ENCODE data around the gene GABRR2.
"Not testable (repeated sequence)": the region's sequence is repeated elsewhere in the genome, so short reads cannot be mapped to it uniquely, and the experiment has no call there.

GABRR2 gene

DNA sequence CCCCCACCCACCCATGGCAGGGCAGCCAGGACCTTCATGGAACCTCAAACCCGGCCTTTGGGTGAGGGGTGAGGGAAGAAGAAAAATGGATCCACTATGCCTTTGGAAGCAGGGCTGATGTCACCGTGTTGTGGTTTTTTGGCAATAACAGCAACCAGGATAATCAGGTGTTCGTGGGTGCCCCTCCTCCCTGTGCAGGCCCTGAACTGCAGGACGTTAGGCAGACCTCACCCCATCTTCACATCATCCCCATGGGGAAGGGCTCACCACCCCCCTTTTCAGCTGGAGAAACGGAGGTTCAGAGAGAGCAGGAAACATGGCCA lies 3.6 kb downstream of the GABRR2 start:
- TF ChIP-seq PPARA (CRISPR knock-in tag; IDR thresholded peaks at IDR 0.05; ENCODE audit: borderline replicate concordance) (no peak), ZNF565 (CRISPR knock-in tag; conservative IDR thresholded peaks at IDR 0.05; ENCODE audit: low read depth) (no peak), ZNF8 (CRISPR knock-in tag; IDR thresholded peaks at IDR 0.05) (no peak), ARNTL (CRISPR knock-in tag; IDR thresholded peaks at IDR 0.05; ENCODE audit: borderline replicate concordance, low read depth) (no peak), ESRRG (CRISPR knock-in tag; IDR thresholded peaks at IDR 0.05) (no peak), ISL1 (CRISPR knock-in tag; IDR thresholded peaks at IDR 0.05) (no peak), RARB (CRISPR knock-in tag; IDR thresholded peaks at IDR 0.05) (no peak), ZFP30 (CRISPR knock-in tag; IDR thresholded peaks at IDR 0.05) (no peak), ZNF70 (CRISPR knock-in tag; IDR thresholded peaks at IDR 0.05) (no peak), TOX (CRISPR knock-in tag; IDR thresholded peaks at IDR 0.05; ENCODE audit: borderline replicate concordance) (no peak), GLIS3 (CRISPR knock-in tag; IDR thresholded peaks at IDR 0.05) (no peak), OSR1 (CRISPR knock-in tag; IDR thresholded peaks at IDR 0.05) (no peak), ZC3H10 (CRISPR knock-in tag; IDR thresholded peaks at IDR 0.05) (no peak), BACH2 (CRISPR knock-in tag; IDR thresholded peaks at IDR 0.05; ENCODE audit: borderline replicate concordance) (no peak)
- TF ChIP-seq, protein P1, sequence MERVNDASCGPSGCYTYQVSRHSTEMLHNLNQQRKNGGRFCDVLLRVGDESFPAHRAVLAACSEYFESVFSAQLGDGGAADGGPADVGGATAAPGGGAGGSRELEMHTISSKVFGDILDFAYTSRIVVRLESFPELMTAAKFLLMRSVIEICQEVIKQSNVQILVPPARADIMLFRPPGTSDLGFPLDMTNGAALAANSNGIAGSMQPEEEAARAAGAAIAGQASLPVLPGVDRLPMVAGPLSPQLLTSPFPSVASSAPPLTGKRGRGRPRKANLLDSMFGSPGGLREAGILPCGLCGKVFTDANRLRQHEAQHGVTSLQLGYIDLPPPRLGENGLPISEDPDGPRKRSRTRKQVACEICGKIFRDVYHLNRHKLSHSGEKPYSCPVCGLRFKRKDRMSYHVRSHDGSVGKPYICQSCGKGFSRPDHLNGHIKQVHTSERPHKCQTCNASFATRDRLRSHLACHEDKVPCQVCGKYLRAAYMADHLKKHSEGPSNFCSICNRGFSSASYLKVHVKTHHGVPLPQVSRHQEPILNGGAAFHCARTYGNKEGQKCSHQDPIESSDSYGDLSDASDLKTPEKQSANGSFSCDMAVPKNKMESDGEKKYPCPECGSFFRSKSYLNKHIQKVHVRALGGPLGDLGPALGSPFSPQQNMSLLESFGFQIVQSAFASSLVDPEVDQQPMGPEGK (CRISPR knock-in tag; IDR thresholded peaks at IDR 0.05; ENCODE audit: borderline replicate concordance) = no peak
- TF ChIP-seq, protein P2, sequence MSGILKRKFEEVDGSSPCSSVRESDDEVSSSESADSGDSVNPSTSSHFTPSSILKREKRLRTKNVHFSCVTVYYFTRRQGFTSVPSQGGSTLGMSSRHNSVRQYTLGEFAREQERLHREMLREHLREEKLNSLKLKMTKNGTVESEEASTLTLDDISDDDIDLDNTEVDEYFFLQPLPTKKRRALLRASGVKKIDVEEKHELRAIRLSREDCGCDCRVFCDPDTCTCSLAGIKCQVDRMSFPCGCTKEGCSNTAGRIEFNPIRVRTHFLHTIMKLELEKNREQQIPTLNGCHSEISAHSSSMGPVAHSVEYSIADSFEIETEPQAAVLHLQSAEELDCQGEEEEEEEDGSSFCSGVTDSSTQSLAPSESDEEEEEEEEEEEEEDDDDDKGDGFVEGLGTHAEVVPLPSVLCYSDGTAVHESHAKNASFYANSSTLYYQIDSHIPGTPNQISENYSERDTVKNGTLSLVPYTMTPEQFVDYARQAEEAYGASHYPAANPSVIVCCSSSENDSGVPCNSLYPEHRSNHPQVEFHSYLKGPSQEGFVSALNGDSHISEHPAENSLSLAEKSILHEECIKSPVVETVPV (CRISPR knock-in tag; IDR thresholded peaks at IDR 0.05) = no peak
- TF ChIP-seq, protein P3, sequence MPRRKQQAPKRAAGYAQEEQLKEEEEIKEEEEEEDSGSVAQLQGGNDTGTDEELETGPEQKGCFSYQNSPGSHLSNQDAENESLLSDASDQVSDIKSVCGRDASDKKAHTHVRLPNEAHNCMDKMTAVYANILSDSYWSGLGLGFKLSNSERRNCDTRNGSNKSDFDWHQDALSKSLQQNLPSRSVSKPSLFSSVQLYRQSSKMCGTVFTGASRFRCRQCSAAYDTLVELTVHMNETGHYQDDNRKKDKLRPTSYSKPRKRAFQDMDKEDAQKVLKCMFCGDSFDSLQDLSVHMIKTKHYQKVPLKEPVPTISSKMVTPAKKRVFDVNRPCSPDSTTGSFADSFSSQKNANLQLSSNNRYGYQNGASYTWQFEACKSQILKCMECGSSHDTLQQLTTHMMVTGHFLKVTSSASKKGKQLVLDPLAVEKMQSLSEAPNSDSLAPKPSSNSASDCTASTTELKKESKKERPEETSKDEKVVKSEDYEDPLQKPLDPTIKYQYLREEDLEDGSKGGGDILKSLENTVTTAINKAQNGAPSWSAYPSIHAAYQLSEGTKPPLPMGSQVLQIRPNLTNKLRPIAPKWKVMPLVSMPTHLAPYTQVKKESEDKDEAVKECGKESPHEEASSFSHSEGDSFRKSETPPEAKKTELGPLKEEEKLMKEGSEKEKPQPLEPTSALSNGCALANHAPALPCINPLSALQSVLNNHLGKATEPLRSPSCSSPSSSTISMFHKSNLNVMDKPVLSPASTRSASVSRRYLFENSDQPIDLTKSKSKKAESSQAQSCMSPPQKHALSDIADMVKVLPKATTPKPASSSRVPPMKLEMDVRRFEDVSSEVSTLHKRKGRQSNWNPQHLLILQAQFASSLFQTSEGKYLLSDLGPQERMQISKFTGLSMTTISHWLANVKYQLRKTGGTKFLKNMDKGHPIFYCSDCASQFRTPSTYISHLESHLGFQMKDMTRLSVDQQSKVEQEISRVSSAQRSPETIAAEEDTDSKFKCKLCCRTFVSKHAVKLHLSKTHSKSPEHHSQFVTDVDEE (CRISPR knock-in tag; IDR thresholded peaks at IDR 0.05) = no peak
- ATAC-seq = no peak

DNA sequence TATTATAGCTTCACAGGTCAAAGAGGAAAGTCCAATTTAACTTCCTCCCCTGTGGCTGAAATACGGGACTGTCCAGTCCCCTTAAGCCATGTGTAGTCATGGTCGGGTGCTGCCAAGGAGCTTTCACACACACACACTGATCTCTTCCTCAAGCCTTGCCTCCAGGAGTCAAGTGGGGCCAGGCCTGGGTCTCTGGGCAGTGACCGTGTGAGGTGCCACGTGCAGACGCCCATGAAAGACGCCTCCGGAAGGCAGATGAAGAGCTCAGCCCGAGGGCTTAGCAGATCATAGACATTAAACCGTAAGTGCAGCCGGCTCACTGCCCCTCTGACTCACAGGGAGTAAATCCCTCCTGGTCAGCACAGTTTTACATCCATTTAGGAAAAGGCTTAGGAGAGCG lies 4.2 kb downstream of the GABRR2 start:
- TF ChIP-seq CSDC2 (CRISPR knock-in tag; IDR thresholded peaks at IDR 0.05) (no peak), ZFP3 (CRISPR knock-in tag; IDR thresholded peaks at IDR 0.05) (no peak), ESRRG (CRISPR knock-in tag; IDR thresholded peaks at IDR 0.05) (no peak), GLIS3 (CRISPR knock-in tag; IDR thresholded peaks at IDR 0.05) (no peak)
- TF ChIP-seq, protein P2 (CRISPR knock-in tag; IDR thresholded peaks at IDR 0.05) = no peak
- ATAC-seq = no peak

DNA sequence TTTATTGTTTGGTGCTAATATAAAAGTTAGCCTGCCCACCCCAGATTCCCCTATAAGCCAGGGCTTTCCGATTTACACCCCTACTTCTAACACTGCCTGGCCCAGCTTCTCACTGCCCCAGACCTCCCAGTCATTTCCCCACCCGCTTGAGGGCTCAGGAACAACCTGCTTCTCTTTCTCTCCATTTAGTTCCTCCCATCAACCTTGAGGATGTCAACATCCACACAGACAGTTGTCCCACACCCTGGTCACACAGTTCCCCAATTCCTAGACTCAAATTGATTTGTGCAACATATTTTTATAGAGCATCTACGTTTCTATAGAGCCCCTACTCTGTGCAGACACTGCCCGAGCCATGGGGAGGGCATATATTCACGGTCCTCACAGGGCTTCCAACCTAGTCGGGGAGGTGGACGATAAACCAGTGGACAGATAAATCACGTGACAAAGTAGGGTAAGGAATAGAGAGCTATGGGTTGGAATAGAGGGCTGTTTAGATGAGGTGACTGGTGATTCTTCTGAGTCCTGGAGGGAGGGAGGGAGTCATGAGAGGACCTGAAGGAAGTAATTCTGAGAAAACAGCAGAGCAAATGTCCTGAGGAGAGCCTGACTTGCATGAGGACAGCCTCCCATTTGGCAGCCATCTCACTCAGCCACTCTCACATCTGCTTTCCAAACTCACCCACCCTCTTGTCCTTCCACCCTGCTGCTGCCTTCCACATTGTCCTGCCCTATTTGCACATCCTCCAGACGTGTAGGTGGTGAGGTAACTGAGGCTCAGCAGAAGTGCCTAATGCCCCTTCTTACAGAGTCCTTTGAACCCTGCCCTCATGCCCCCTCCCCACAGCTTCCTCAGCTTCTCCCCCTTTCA lies 6.3 kb downstream of the GABRR2 start:
- no peak for TF ChIP-seq ARNTL (CRISPR knock-in tag; IDR thresholded peaks at IDR 0.05; ENCODE audit: borderline replicate concordance, low read depth)
- TF ChIP-seq ZC3H10 (CRISPR knock-in tag; IDR thresholded peaks at IDR 0.05) = no peak
- TF ChIP-seq, protein P4, sequence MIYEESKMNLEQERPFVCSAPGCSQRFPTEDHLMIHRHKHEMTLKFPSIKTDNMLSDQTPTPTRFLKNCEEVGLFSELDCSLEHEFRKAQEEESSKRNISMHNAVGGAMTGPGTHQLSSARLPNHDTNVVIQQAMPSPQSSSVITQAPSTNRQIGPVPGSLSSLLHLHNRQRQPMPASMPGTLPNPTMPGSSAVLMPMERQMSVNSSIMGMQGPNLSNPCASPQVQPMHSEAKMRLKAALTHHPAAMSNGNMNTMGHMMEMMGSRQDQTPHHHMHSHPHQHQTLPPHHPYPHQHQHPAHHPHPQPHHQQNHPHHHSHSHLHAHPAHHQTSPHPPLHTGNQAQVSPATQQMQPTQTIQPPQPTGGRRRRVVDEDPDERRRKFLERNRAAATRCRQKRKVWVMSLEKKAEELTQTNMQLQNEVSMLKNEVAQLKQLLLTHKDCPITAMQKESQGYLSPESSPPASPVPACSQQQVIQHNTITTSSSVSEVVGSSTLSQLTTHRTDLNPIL (CRISPR knock-in tag; IDR thresholded peaks at IDR 0.05; ENCODE audit: low read depth) = no peak
- no peak for TF ChIP-seq GLIS3 (CRISPR knock-in tag; IDR thresholded peaks at IDR 0.05)
- no peak for TF ChIP-seq ZNF70 (CRISPR knock-in tag; IDR thresholded peaks at IDR 0.05)
- TF ChIP-seq OSR1 (CRISPR knock-in tag; IDR thresholded peaks at IDR 0.05) = no peak
- no peak for TF ChIP-seq CSDC2 (CRISPR knock-in tag; IDR thresholded peaks at IDR 0.05)
- TF ChIP-seq, protein P5, sequence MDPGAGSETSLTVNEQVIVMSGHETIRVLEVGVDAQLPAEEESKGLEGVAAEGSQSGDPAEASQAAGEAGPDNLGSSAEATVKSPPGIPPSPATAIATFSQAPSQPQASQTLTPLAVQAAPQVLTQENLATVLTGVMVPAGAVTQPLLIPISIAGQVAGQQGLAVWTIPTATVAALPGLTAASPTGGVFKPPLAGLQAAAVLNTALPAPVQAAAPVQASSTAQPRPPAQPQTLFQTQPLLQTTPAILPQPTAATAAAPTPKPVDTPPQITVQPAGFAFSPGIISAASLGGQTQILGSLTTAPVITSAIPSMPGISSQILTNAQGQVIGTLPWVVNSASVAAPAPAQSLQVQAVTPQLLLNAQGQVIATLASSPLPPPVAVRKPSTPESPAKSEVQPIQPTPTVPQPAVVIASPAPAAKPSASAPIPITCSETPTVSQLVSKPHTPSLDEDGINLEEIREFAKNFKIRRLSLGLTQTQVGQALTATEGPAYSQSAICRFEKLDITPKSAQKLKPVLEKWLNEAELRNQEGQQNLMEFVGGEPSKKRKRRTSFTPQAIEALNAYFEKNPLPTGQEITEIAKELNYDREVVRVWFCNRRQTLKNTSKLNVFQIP (CRISPR knock-in tag; IDR thresholded peaks at IDR 0.05; ENCODE audit: borderline replicate concordance, low read depth) = no peak
- no peak for TF ChIP-seq TOX (CRISPR knock-in tag; IDR thresholded peaks at IDR 0.05; ENCODE audit: borderline replicate concordance)
- no peak for TF ChIP-seq TCF4 (CRISPR knock-in tag; IDR thresholded peaks at IDR 0.05; ENCODE audit: borderline replicate concordance)
- TF ChIP-seq ZFP30 (CRISPR knock-in tag; IDR thresholded peaks at IDR 0.05) = no peak
- no peak for TF ChIP-seq ZNF565 (CRISPR knock-in tag; conservative IDR thresholded peaks at IDR 0.05; ENCODE audit: low read depth)
- TF ChIP-seq ZFP3 (CRISPR knock-in tag; IDR thresholded peaks at IDR 0.05) = no peak

DNA sequence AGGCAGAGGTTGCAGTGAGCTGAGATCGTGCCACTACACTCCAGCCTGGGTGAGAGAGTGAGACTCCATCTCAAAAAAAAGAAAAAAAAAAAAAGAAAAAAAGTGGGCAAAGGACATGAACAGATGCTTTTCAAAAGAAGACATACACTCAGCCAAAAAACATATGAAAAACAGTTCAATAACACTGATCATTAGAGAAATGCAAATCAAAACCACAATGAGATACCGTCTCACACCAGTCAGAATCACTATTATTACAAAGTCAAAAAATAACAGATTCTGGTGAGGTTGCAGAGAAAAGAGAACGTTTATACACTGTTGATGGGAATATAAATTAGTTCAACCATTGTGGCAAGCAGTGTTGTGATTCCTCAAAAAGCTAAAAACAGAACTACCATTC lies 10.6 kb downstream of the GABRR2 start:
- ATAC-seq = not testable (repeated sequence)

More for the DNA sequence above, 6.3 kb downstream of the GABRR2 start:
- no peak for ATAC-seq
